OCI-LY7 (cell line): ENCODE data around the gene CBFB.

Experiments
- EZH2phosphoT487 ChIP-seq: fragments of 200-600 bp; sonication (generic); IDR thresholded peaks from 2 replicates; pipeline ENCODE4 v1.6.1; 2018; ENCODE audit warnings: low read depth, borderline replicate concordance, mild to moderate bottlenecking, mixed run types, antibody characterized with exemption, low read length, moderate library complexity, mixed read lengths
- TF ChIP-seq, protein P1 (sequence below): fragments of 200-600 bp; sonication (generic); conservative IDR thresholded peaks from 2 replicates; pipeline ENCODE4 v1.5.1; 2014; ENCODE audit warnings: mild to moderate bottlenecking, antibody characterized with exemption, low read length, moderate library complexity, mixed read lengths

DNA sequence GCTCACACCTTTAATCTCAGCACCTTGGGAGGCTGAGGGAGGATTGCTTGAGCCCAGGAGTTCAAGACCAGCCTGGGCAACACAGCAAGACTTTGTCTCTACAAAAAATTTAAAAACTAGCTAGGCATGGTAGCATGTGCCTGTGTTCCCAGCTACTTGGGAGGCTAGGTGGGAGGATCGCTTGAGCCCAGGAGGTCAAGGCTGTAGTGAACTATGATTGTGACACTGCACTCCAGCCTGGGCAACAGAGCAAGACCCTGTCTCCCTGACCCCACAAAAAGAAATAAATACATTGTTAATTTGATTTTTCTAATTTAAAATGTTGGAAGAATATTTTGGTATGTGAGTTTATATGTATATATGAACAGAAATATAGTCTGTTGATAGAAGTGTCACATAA lies 58.3 kb downstream of the CBFB start:
- TF ChIP-seq, protein P1, sequence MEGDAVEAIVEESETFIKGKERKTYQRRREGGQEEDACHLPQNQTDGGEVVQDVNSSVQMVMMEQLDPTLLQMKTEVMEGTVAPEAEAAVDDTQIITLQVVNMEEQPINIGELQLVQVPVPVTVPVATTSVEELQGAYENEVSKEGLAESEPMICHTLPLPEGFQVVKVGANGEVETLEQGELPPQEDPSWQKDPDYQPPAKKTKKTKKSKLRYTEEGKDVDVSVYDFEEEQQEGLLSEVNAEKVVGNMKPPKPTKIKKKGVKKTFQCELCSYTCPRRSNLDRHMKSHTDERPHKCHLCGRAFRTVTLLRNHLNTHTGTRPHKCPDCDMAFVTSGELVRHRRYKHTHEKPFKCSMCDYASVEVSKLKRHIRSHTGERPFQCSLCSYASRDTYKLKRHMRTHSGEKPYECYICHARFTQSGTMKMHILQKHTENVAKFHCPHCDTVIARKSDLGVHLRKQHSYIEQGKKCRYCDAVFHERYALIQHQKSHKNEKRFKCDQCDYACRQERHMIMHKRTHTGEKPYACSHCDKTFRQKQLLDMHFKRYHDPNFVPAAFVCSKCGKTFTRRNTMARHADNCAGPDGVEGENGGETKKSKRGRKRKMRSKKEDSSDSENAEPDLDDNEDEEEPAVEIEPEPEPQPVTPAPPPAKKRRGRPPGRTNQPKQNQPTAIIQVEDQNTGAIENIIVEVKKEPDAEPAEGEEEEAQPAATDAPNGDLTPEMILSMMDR = no peak
- no peak for TF ChIP-seq EZH2phosphoT487
